GM18511 (cell line): Measurements from ENCODE around the gene ZNF429.
"Not testable (repeated sequence)": the region's sequence is repeated elsewhere in the genome, so short reads cannot be mapped to it uniquely, and the experiment has no call there.

Source experiments
- ATAC-seq: cut with Tn5 transposase; IDR thresholded peaks from one replicate; pipeline ENCODE4 v1.9.1; 2021; ENCODE audit warnings: mild to moderate bottlenecking, moderate library complexity; ENCODE audit not compliant: unreplicated experiment

ZNF429 gene

GRCh38 chr19:21512609-21513008 lies 7.2 kb downstream of the ZNF429 start:
- not testable (repeated sequence) for ATAC-seq

GRCh38 chr19:21513651-21514050 lies 8.2 kb downstream of the ZNF429 start:
- ATAC-seq, result no peak

DNA sequence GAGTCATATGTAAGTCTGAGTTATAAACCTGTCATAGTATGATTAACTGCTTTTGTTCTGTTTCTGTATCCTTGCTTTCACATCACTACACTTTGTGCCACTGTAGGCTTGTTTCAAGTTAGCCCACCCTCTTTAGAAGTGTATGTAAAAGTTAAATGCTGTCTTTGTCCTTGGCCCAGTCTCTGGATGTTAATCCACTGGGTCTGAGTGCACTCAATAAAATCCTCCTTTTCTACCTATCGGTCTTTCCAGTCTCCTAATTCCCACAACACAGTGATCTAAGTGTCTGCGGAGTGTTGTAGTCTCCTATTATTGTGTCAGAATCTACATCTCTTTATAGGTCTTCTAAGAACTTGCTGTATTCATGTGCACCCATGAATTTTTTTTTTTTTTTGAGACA lies 14.1 kb downstream of the ZNF429 start:
- ATAC-seq, result no peak

- ATAC-seq, result no peak
These were observed 27.5 kb downstream of the ZNF429 start for GRCh38 chr19:21532904-21533303.

GRCh38 chr19:21536741-21537290 lies 31.4 kb downstream of the ZNF429 start:
- ATAC-seq, result not testable (repeated sequence)

- ATAC-seq, result no peak
These were observed 54.0 kb downstream of the ZNF429 start for GRCh38 chr19:21559444-21559843.

- no peak for ATAC-seq
These were observed 59.0 kb downstream of the ZNF429 start for GRCh38 chr19:21564406-21564805.

GRCh38 chr19:21566073-21566472 lies 60.7 kb downstream of the ZNF429 start:
- no peak for ATAC-seq

GRCh38 chr19:21567806-21568205 lies 62.4 kb downstream of the ZNF429 start:
- not testable (repeated sequence) for ATAC-seq

DNA sequence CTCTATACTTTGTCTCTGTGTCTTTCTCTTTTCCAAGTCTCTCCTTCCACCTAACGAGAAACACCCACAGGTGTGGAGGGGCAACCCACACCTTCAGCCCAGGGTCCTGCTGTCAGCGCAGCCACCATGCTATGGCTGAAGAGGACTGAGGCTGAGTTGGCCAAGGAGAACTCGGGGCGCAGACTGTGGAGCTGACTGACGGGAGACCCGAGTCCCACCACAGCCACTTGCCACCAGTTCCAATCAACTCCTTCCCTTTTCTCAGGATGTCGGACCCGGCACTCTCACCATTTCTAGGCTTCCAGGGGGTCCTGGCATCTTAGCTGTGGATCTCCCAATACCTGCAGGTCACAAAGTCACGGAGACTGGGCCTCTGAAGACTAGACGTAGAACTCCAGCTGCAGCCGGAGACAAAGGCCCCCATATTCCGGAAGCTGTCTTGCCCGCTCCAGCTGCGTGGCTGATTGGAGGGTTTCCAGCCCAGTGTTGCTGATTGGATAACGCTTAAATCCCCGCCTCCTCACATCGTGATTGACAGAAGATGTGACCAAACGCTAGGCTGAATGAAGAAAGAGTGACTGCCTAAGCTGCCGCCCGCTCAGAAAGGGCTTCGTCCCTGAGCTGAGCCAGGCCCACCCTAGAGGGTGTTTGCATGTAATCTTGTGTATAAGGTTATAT lies 63.6 kb downstream of the ZNF429 start:
- ATAC-seq, result no peak

DNA sequence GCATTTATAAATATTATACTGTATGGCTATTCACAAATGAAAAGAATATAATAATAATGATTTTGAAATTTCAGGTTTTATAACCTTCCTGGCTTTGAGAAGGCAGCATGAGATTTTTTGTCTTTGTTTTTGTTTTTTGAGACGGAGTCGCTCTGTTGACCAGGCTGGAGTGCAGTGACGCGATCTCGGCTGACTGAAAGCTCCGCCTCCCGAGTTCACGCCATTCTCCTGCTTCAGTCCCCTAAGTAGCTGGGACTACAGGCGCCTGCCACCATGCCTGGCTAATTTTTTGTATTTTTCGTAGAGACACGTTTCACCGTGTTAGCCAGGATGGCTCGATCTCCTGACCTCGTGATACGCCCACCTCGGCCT lies 64.1 kb downstream of the ZNF429 start:
- ATAC-seq, result no peak

DNA sequence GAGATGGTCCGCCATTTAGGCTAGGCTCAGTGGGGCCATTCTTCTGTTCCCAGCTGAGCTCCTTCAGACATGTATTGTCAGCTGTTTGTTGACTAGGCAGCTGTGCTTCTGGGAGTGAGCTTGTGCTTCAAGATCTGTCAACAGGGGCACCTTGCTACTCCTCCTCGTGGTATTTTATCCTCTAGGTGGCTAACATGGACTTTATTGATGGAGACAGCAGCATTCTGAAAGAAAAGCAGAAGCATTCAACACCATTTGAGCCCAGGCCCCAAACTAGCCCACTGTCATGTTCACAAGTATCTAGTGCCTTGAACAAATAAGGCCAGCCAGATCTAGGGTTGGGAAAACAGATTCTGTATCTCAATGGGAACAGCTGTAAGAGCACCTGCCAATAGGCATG lies 65.9 kb downstream of the ZNF429 start:
- ATAC-seq, result no peak

GRCh38 chr19:21574607-21575006 lies 69.2 kb downstream of the ZNF429 start:
- no peak for ATAC-seq

- no peak for ATAC-seq
These were observed 71.1 kb downstream of the ZNF429 start for GRCh38 chr19:21576481-21576880.

GRCh38 chr19:21580101-21580500 lies 74.7 kb downstream of the ZNF429 start:
- no peak for ATAC-seq

GRCh38 chr19:21580818-21581217 lies 75.4 kb downstream of the ZNF429 start:
- no peak for ATAC-seq

GRCh38 chr19:21581646-21582240 lies 76.3 kb downstream of the ZNF429 start:
- no peak for ATAC-seq

DNA sequence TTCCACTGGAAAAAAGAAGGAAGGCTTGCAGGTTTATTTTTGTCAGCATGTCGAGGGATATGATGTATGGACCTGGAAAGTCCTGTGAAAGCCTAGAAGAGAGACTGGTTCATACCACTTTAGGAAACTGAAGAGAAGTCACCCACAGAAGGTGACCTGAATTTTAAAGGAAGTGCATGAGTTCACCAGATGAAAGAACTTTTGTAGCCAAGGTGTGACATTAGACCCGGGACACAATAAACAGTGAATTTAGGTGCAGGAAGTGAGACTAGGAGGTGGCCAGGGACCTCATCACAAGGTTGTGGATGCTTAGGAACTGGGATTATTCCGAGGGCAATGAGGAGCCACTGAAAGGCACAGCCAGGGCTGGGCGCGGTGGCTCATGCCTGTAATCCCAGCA lies 79.1 kb downstream of the ZNF429 start:
- no peak for ATAC-seq

GRCh38 chr19:21585281-21585890 lies 80.0 kb downstream of the ZNF429 start:
- ATAC-seq, result no peak

- ATAC-seq, result no peak
These were observed 81.1 kb downstream of the ZNF429 start for GRCh38 chr19:21586311-21587116.

- ATAC-seq, result no peak
These were observed 81.7 kb downstream of the ZNF429 start for GRCh38 chr19:21587117-21587461.
